NCI-H2107 (cell line): Measurements from ENCODE around the gene EEIG1.
"Not testable (repeated sequence)": the region's sequence is repeated elsewhere in the genome, so short reads cannot be mapped to it uniquely, and the experiment has no call there.

ENCODE experiments used
- DNase-seq: peaks from one replicate; lab custom pipeline; 2025; lab: John Stamatoyannopoulos, UW

Gene EEIG1

GRCh38 chr9:127980706-127981558 is at the start of gene EEIG1:
Gene EEIG1 (minus strand): TSS chr9:127980989. CDS start chr9:127980137, 852 bp downstream.
- DNase-seq: peak; percentile 95

- no peak for DNase-seq
Measured at GRCh38 chr9:128027705-128028104, 46.9 kb upstream of the EEIG1 start.

- no peak for DNase-seq
Measured at GRCh38 chr9:128026773-128027541, 46.2 kb upstream of the EEIG1 start.

- no peak for DNase-seq
Measured at GRCh38 chr9:128026255-128026772, 45.5 kb upstream of the EEIG1 start.

- no peak for DNase-seq
Measured at GRCh38 chr9:128025736-128026135, 44.9 kb upstream of the EEIG1 start.

GRCh38 chr9:128024761-128025308 is 44.0 kb upstream of the EEIG1 start:
- DNase-seq: no peak

- DNase-seq: not testable (repeated sequence)
Measured at GRCh38 chr9:128023671-128024070, 42.9 kb upstream of the EEIG1 start.

GRCh38 chr9:128022886-128023285 is 42.1 kb upstream of the EEIG1 start:
- DNase-seq: no peak

- no peak for DNase-seq
Measured at GRCh38 chr9:128021098-128021497, 40.3 kb upstream of the EEIG1 start.

- no peak for DNase-seq
Measured at GRCh38 chr9:128020692-128021091, 39.9 kb upstream of the EEIG1 start.

GRCh38 chr9:128015696-128016095 is 34.9 kb upstream of the EEIG1 start:
- DNase-seq: no peak

GRCh38 chr9:128011071-128011817 is 30.5 kb upstream of the EEIG1 start:
- DNase-seq: no peak

- no peak for DNase-seq
Measured at GRCh38 chr9:128009639-128010038, 28.9 kb upstream of the EEIG1 start.

GRCh38 chr9:128008171-128008570 is 27.4 kb upstream of the EEIG1 start:
- DNase-seq: no peak

- DNase-seq: no peak
Measured at GRCh38 chr9:128007566-128008138, 26.9 kb upstream of the EEIG1 start.

- DNase-seq: no peak
Measured at GRCh38 chr9:128006332-128006996, 25.7 kb upstream of the EEIG1 start.

- no peak for DNase-seq
Measured at GRCh38 chr9:128005923-128006322, 25.1 kb upstream of the EEIG1 start.

- DNase-seq: no peak
Measured at GRCh38 chr9:128003966-128004604, 23.3 kb upstream of the EEIG1 start.

- no peak for DNase-seq
Measured at GRCh38 chr9:128002959-128003358, 22.2 kb upstream of the EEIG1 start.

- DNase-seq: no peak
Measured at GRCh38 chr9:128001779-128002298, 21.1 kb upstream of the EEIG1 start.
